K562 (cell line): Measurements from ENCODE around the gene GAMT. TPM values are rescaled to one million over a fixed set of nuclear protein-coding genes. Genes with fewer than 3 reads are reported as not detected.

ENCODE experiments used
- GTF2F1 ChIP-seq: IDR thresholded peaks from 2 replicates; pipeline ENCODE4 v1.6.1; 2011; ENCODE audit warnings: low read depth, low read length, improper control_type of control experiment
- HCFC1 ChIP-seq: IDR thresholded peaks from 2 replicates; pipeline ENCODE4 v1.6.1; 2012; ENCODE audit warnings: low read depth, low read length, improper control_type of control experiment
- HLTF ChIP-seq: fragments of 450-650 bp; IDR thresholded peaks from 2 replicates; pipeline ENCODE4 v1.6.1; 2016
- HNRNPLL ChIP-seq: fragments of 200-400 bp; formaldehyde crosslinking; IDR thresholded peaks from 2 replicates; pipeline ENCODE4 v1.6.1; 2017; ENCODE audit warnings: low read length, low read depth, mild to moderate bottlenecking; ENCODE audit not compliant: poor library complexity, severe bottlenecking
- POLR2A ChIP-seq: fragments of 450-650 bp; conservative IDR thresholded peaks from 2 replicates; pipeline ENCODE4 v1.6.1; 2016
- TEAD4 ChIP-seq, 2 experiments: sonication (generic) in 1 of 2; formaldehyde crosslinking in 1 of 2; IDR thresholded peaks; 2 replicates each; pipeline versions ENCODE4 v1.6.1 to v1.8.0; 2012 to 2022; ENCODE audit warnings: borderline replicate concordance in 1 of 2, inconsistent platforms in 1 of 2, low read length in 1 of 2, mild to moderate bottlenecking in 1 of 2, missing genetic modification reagents in 1 of 2
- THAP12 ChIP-seq: fragments of 250-450 bp; sonication (Bioruptor Pico); IDR thresholded peaks from 2 replicates; pipeline ENCODE4 v1.9.0; 2021; ENCODE audit warnings: mild to moderate bottlenecking, inconsistent platforms
- TSHZ1 ChIP-seq: fragments of 250-450 bp; sonication (Bioruptor Pico); IDR thresholded peaks from 2 replicates; pipeline ENCODE4 v1.4.0; 2020; ENCODE audit warnings: mild to moderate bottlenecking, moderate library complexity
- ZKSCAN8 ChIP-seq: fragments of 200-800 bp; sonication (Bioruptor generic); IDR thresholded peaks from 2 replicates; pipeline ENCODE4 v1.6.1; 2016; ENCODE audit warnings: missing genetic modification characterization, missing compliant biosample characterization
- polyA plus RNA-seq, 8 experiments: library from polyadenylated mRNA; depleted of rRNA in 4 of 8; stranded (reverse) in 5 of 8; unstranded in 3 of 8; fragments of >200 nt; fragmentation: Nextera tagmentation in 2 of 8; fragmentation: Illumina TruSeq in 1 of 8; extraction: Ambion mirVana in 2 of 8; extraction: Trizol in 1 of 8; gene quantifications; 2 replicates each; pipeline versions ENCODE4 v1.2.1 to v1.2.3, GENCODE V29; 2011 to 2014; ENCODE audit warnings: inconsistent platforms in 1 of 8, missing spikeins in 1 of 8
- total RNA-seq, 7 experiments: library from RNA; depleted of rRNA in 6 of 7; stranded (reverse); fragments of >200 nt in 6 of 7; fragmentation: Illumina TruSeq in 2 of 7; extraction: Trizol in 2 of 7; gene quantifications; 2 replicates each; pipeline versions ENCODE4 v1.2.1 to v1.2.3, GENCODE V29; 2011 to 2021; ENCODE audit warnings: low replicate concordance in 1 of 7
- TF ChIP-seq, protein P1 (sequence below): sonication (generic); formaldehyde crosslinking; IDR thresholded peaks from 2 replicates; pipeline ENCODE4 v1.8.0; 2022; ENCODE audit warnings: mild to moderate bottlenecking, low read depth, missing genetic modification reagents
- TF ChIP-seq, protein P2 (sequence below), 2 experiments: fragments of 450-650 bp; formaldehyde crosslinking in 1 of 2; IDR thresholded peaks; 2 replicates each; pipeline versions ENCODE4 v1.4.0 to v1.6.1; 2014 to 2020; ENCODE audit warnings: mild to moderate bottlenecking in 2 of 2, borderline replicate concordance in 1 of 2, low read depth in 1 of 2

Gene GAMT
- total and polyA plus RNA-seq, 9 of the 15 experiments (the other 6 are each of a cell fraction or from before 2014, with no cell fraction given) = 1.3 to 35.3 (median 27.2) TPM

GRCh38 chr19:1406774-1407527 lies 5.6 kb upstream of the GAMT start (continued):
- peak; percentile 78 for TF ChIP-seq POLR2A
- peak; percentile 70 for TF ChIP-seq HNRNPLL
- peak; percentile 47 for TF ChIP-seq TEAD4 (IDR thresholded peaks at IDR 0.05; ENCODE audit: low read length)
- TF ChIP-seq TEAD4 (CRISPR knock-in tag; IDR thresholded peaks at IDR 0.05; ENCODE audit: borderline replicate concordance) = no peak
- peak; percentile 85 for TF ChIP-seq ZKSCAN8 (CRISPR knock-in tag)
- TF ChIP-seq THAP12 (CRISPR knock-in tag) = peak; percentile 63
- peak; percentile 93 for TF ChIP-seq HCFC1
- TF ChIP-seq, protein P1, sequence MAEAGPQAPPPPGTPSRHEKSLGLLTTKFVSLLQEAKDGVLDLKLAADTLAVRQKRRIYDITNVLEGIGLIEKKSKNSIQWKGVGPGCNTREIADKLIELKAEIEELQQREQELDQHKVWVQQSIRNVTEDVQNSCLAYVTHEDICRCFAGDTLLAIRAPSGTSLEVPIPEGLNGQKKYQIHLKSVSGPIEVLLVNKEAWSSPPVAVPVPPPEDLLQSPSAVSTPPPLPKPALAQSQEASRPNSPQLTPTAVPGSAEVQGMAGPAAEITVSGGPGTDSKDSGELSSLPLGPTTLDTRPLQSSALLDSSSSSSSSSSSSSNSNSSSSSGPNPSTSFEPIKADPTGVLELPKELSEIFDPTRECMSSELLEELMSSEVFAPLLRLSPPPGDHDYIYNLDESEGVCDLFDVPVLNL (CRISPR knock-in tag) = 0 out of 2 replicates have a peak, but pooled peaks have one; percentile 47
- TF ChIP-seq GTF2F1 = no peak
- TF ChIP-seq, protein P2, sequence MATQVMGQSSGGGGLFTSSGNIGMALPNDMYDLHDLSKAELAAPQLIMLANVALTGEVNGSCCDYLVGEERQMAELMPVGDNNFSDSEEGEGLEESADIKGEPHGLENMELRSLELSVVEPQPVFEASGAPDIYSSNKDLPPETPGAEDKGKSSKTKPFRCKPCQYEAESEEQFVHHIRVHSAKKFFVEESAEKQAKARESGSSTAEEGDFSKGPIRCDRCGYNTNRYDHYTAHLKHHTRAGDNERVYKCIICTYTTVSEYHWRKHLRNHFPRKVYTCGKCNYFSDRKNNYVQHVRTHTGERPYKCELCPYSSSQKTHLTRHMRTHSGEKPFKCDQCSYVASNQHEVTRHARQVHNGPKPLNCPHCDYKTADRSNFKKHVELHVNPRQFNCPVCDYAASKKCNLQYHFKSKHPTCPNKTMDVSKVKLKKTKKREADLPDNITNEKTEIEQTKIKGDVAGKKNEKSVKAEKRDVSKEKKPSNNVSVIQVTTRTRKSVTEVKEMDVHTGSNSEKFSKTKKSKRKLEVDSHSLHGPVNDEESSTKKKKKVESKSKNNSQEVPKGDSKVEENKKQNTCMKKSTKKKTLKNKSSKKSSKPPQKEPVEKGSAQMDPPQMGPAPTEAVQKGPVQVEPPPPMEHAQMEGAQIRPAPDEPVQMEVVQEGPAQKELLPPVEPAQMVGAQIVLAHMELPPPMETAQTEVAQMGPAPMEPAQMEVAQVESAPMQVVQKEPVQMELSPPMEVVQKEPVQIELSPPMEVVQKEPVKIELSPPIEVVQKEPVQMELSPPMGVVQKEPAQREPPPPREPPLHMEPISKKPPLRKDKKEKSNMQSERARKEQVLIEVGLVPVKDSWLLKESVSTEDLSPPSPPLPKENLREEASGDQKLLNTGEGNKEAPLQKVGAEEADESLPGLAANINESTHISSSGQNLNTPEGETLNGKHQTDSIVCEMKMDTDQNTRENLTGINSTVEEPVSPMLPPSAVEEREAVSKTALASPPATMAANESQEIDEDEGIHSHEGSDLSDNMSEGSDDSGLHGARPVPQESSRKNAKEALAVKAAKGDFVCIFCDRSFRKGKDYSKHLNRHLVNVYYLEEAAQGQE (IDR thresholded peaks at IDR 0.05; ENCODE audit: borderline replicate concordance) = peak; percentile 43
- TF ChIP-seq, protein P2 (CRISPR knock-in tag; IDR thresholded peaks at IDR 0.05; ENCODE audit: low read depth) = no peak
- TF ChIP-seq HLTF = peak; percentile 45; the same call in 1 of the 2 replicates
- TF ChIP-seq TSHZ1 (CRISPR knock-in tag) = no peak
